H1 (cell line): ENCODE measurements around the gene TFAP2C.

Experiments
- BCL11A ChIP-seq, 2 experiments: IDR thresholded peaks; one replicate each; pipeline ENCODE4 v1.6.1; 2011; ENCODE audit warnings: low read depth in 2 of 2, low read length in 2 of 2, mild to moderate bottlenecking in 2 of 2
- BRCA1 ChIP-seq: IDR thresholded peaks from 2 replicates; pipeline ENCODE4 v1.6.1; 2012; ENCODE audit warnings: low read depth, low read length, improper control_type of control experiment
- CTCF ChIP-seq, 3 experiments: IDR thresholded peaks; 1 replicate in 2 of 3; 2 replicates in 1 of 3; pipeline versions ENCODE4 v1.5.1 to v1.6.1; 2011; ENCODE audit warnings: low read length in 3 of 3, mild to moderate bottlenecking in 3 of 3, inconsistent platforms in 2 of 3, low read depth in 1 of 3, moderate library complexity in 1 of 3; ENCODE audit not compliant: insufficient read depth in 1 of 3; ENCODE audit errors: control extremely low read depth in 1 of 3
- EP300 ChIP-seq, 2 experiments: IDR thresholded peaks; 1 replicate in 1 of 2; 2 replicates in 1 of 2; pipeline ENCODE4 v1.6.1; 2011 to 2012; ENCODE audit warnings: low read depth in 2 of 2, low read length in 2 of 2, mild to moderate bottlenecking in 2 of 2, borderline replicate concordance in 1 of 2, inconsistent platforms in 1 of 2, moderate library complexity in 1 of 2
- EZH2 ChIP-seq: fragments of 200-600 bp; sonication (generic); IDR thresholded peaks from 2 replicates; pipeline ENCODE4 v1.7.1; 2012; ENCODE audit warnings: low read depth, mild to moderate bottlenecking, moderate library complexity, low read length, inconsistent platforms; ENCODE audit not compliant: severe bottlenecking
- HDAC2 ChIP-seq, 2 experiments: fragments of 300-600 bp in 1 of 2; sonication (generic) in 1 of 2; IDR thresholded peaks; 2 replicates each; pipeline ENCODE4 v1.6.1; 2011 to 2012; ENCODE audit warnings: low read depth in 2 of 2, low read length in 2 of 2, mild to moderate bottlenecking in 2 of 2, moderate library complexity in 2 of 2, borderline replicate concordance in 1 of 2, inconsistent platforms in 1 of 2
- KDM1A ChIP-seq: fragments of 200-600, 300-600 bp; sonication (generic); IDR thresholded peaks from 2 replicates; pipeline ENCODE4 v1.7.1; 2016; ENCODE audit warnings: mild to moderate bottlenecking, low read length, borderline replicate concordance
- PHF8 ChIP-seq: fragments of 200-600 bp; sonication (generic); conservative IDR thresholded peaks from 2 replicates; pipeline ENCODE4 v1.7.1; 2012; ENCODE audit warnings: low read depth, mild to moderate bottlenecking, inconsistent platforms, low read length, moderate library complexity
- POLR2A ChIP-seq, 2 experiments: IDR thresholded peaks; 1 replicate in 1 of 2; 2 replicates in 1 of 2; pipeline ENCODE4 v1.6.1; 2011; ENCODE audit warnings: low read depth in 2 of 2, low read length in 2 of 2, mild to moderate bottlenecking in 2 of 2; ENCODE audit errors: control extremely low read depth in 1 of 2
- RAD21 ChIP-seq, 2 experiments: IDR thresholded peaks in 1 of 2; conservative IDR thresholded peaks in 1 of 2; 2 replicates each; pipeline ENCODE4 v1.6.1; 2011; ENCODE audit warnings: low read depth in 2 of 2, low read length in 2 of 2, improper control_type of control experiment in 1 of 2, inconsistent platforms in 1 of 2, mild to moderate bottlenecking in 1 of 2, moderate library complexity in 1 of 2
- RBBP5 ChIP-seq: IDR thresholded peaks from 2 replicates; pipeline ENCODE4 v1.7.1; 2012; ENCODE audit warnings: low read depth, mild to moderate bottlenecking, inconsistent platforms, low read length, moderate library complexity, borderline replicate concordance
- SIX5 ChIP-seq: IDR thresholded peaks from 2 replicates; pipeline ENCODE4 v1.6.1; 2011; ENCODE audit warnings: mild to moderate bottlenecking, low read depth, low read length
- TF ChIP-seq, protein P1 (sequence below): IDR thresholded peaks from 2 replicates; pipeline ENCODE4 v1.6.1; 2012; ENCODE audit warnings: low read length, inconsistent platforms

GRCh38 chr20:56589633-56590032 is 39.5 kb upstream of the TFAP2C start:
- TF ChIP-seq PHF8 = no peak
- TF ChIP-seq EZH2 = no peak
- no peak for TF ChIP-seq CTCF (IDR thresholded peaks at IDR 0.05; ENCODE audit: control extremely low read depth in 1 of 3, insufficient read depth in 1 of 3, low read depth in 1 of 3, low read length in 3 of 3)
- no peak for TF ChIP-seq BCL11A (IDR thresholded peaks at IDR 0.05; ENCODE audit: low read depth in 2 of 2, low read length in 2 of 2)
- TF ChIP-seq BRCA1 = no peak
- no peak for TF ChIP-seq EP300 (IDR thresholded peaks at IDR 0.05; ENCODE audit: borderline replicate concordance in 1 of 2, low read depth in 2 of 2, low read length in 2 of 2)
- TF ChIP-seq KDM1A = no peak
- TF ChIP-seq SIX5 = no peak
- TF ChIP-seq RBBP5 = no peak
- TF ChIP-seq, protein P1, sequence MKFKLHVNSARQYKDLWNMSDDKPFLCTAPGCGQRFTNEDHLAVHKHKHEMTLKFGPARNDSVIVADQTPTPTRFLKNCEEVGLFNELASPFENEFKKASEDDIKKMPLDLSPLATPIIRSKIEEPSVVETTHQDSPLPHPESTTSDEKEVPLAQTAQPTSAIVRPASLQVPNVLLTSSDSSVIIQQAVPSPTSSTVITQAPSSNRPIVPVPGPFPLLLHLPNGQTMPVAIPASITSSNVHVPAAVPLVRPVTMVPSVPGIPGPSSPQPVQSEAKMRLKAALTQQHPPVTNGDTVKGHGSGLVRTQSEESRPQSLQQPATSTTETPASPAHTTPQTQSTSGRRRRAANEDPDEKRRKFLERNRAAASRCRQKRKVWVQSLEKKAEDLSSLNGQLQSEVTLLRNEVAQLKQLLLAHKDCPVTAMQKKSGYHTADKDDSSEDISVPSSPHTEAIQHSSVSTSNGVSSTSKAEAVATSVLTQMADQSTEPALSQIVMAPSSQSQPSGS = no peak
- TF ChIP-seq POLR2A (IDR thresholded peaks at IDR 0.05; ENCODE audit: control extremely low read depth in 1 of 2, low read depth in 2 of 2, low read length in 2 of 2) = no peak
- no peak for TF ChIP-seq RAD21 (IDR thresholded peaks at IDR 0.05 in 1 of 2, conservative IDR thresholded peaks at IDR 0.05 in 1 of 2; ENCODE audit: low read depth in 2 of 2, low read length in 2 of 2)
- TF ChIP-seq HDAC2 (IDR thresholded peaks at IDR 0.05; ENCODE audit: borderline replicate concordance in 1 of 2, low read depth in 2 of 2, low read length in 2 of 2) = no peak
